Neural cell (in vitro differentiated cells): Measurements from ENCODE around the gene CD300H. TPM values are rescaled to one million over a fixed set of nuclear protein-coding genes. Genes with fewer than 3 reads are reported as not detected.

Source experiments
- H2AFZ ChIP-seq: fragments of 200-600, 300-800 bp; sonication (generic), shearing (Covaris generic); 2 replicates; pipeline ENCODE4 v1.6.0; 2014; ENCODE audit warnings: low read depth, mild to moderate bottlenecking, antibody characterized with exemption, low read length, moderate library complexity
- H3F3A ChIP-seq: fragments of 200-600 bp; shearing (Covaris generic); 2 replicates; pipeline ENCODE4 v1.6.1; 2016; ENCODE audit warnings: mild to moderate bottlenecking, moderate library complexity, mixed read lengths, antibody characterized with exemption, low read length; ENCODE audit not compliant: insufficient read depth, poor library complexity, severe bottlenecking
- H3K27ac ChIP-seq: fragments of 200-600, 300-800 bp; sonication (generic), shearing (Covaris generic); 2 replicates; pipeline ENCODE4 v1.5.1; 2014; ENCODE audit warnings: mild to moderate bottlenecking, low read length, moderate library complexity
- H3K27me3 ChIP-seq: fragments of 300-800, 200-600 bp; sonication (generic), shearing (Covaris generic); 2 replicates; pipeline ENCODE4 v1.6.0; 2014; ENCODE audit warnings: mild to moderate bottlenecking, low read depth, low read length, moderate library complexity; ENCODE audit not compliant: insufficient read depth
- H3K36me3 ChIP-seq: fragments of 300-800, 200-600 bp; sonication (generic), shearing (Covaris generic); 2 replicates; pipeline ENCODE4 v1.5.1; 2014; ENCODE audit warnings: mild to moderate bottlenecking, antibody characterized with exemption, low read length, moderate library complexity; ENCODE audit not compliant: insufficient read depth
- H3K4me2 ChIP-seq: fragments of 300-800, 200-600 bp; sonication (generic), shearing (Covaris generic); 2 replicates; pipeline ENCODE4 v1.6.0; 2014; ENCODE audit warnings: mild to moderate bottlenecking, low read length
- H3K4me3 ChIP-seq: fragments of 300-800, 200-600 bp; sonication (generic), shearing (Covaris generic); 2 replicates; pipeline ENCODE4 v1.5.1; 2014; ENCODE audit warnings: mild to moderate bottlenecking, low read length, moderate library complexity
- H3K79me2 ChIP-seq: fragments of 200-600 bp; shearing (Covaris generic); replicated peaks from 2 replicates; pipeline ENCODE4 v1.6.0; 2014; ENCODE audit warnings: mild to moderate bottlenecking, low read length, moderate library complexity; ENCODE audit not compliant: insufficient read depth
- H3K9ac ChIP-seq: fragments of 300-800, 200-600 bp; sonication (generic), shearing (Covaris generic); 2 replicates; pipeline ENCODE4 v1.6.1; 2016; ENCODE audit warnings: mild to moderate bottlenecking, low read length, mixed read lengths
- H3K9me2 ChIP-seq: fragments of 200-600 bp; shearing (Covaris generic); 2 replicates; pipeline ENCODE4 v1.6.1; 2016; ENCODE audit warnings: mild to moderate bottlenecking, low read length, mixed read lengths; ENCODE audit not compliant: insufficient read depth
- H3K9me3 ChIP-seq: fragments of 200-600, 300-800 bp; sonication (generic), shearing (Covaris generic); 2 replicates; pipeline ENCODE4 v1.6.1; 2016; ENCODE audit warnings: mild to moderate bottlenecking, mixed run types, low read length, moderate library complexity, mixed read lengths
- H4K20me1 ChIP-seq: fragments of 200-600 bp; shearing (Covaris generic); 2 replicates; pipeline ENCODE4 v1.6.1; 2016; ENCODE audit warnings: mild to moderate bottlenecking, mixed run types; ENCODE audit not compliant: insufficient read depth
- EP300 ChIP-seq: fragments of 450-650 bp; conservative IDR thresholded peaks from 2 replicates; pipeline ENCODE4 v1.6.1; 2014; ENCODE audit warnings: antibody characterized with exemption, mild to moderate bottlenecking, moderate library complexity; ENCODE audit not compliant: poor library complexity, severe bottlenecking
- EZH2 ChIP-seq: fragments of 200-600, 300-800 bp; shearing (Covaris generic), sonication (generic); IDR thresholded peaks from 2 replicates; pipeline ENCODE4 v1.6.1; 2014; ENCODE audit warnings: antibody characterized with exemption, low read length, borderline replicate concordance, mild to moderate bottlenecking; ENCODE audit not compliant: insufficient read depth, poor library complexity, severe bottlenecking
- MXI1 ChIP-seq: fragments of 450-650 bp; conservative IDR thresholded peaks from 2 replicates; pipeline ENCODE4 v1.6.1; 2014; ENCODE audit warnings: antibody characterized with exemption, mild to moderate bottlenecking; ENCODE audit not compliant: poor library complexity, severe bottlenecking
- POLR2AphosphoS5 ChIP-seq: IDR thresholded peaks from 2 replicates; pipeline ENCODE4 v1.6.1; 2012
- RAD21 ChIP-seq: fragments of 450-650 bp; conservative IDR thresholded peaks from 2 replicates; pipeline ENCODE4 v1.6.1; 2014; ENCODE audit warnings: antibody characterized with exemption, mild to moderate bottlenecking, moderate library complexity
- SMC3 ChIP-seq: fragments of 450-650 bp; conservative IDR thresholded peaks from 2 replicates; pipeline ENCODE4 v1.6.1; 2014; ENCODE audit warnings: antibody characterized with exemption, mild to moderate bottlenecking, moderate library complexity; ENCODE audit not compliant: poor library complexity
- TAF1 ChIP-seq: IDR thresholded peaks from 2 replicates; pipeline ENCODE4 v1.6.1; 2012; ENCODE audit warnings: low read depth
- polyA plus RNA-seq: library from polyadenylated mRNA; depleted of rRNA; stranded (reverse); fragments of >200 nt; gene quantifications from 2 replicates; pipeline ENCODE4 v1.2.3, GENCODE V29; 2014
- TF ChIP-seq, protein P1 (sequence below): IDR thresholded peaks from 2 replicates; pipeline ENCODE4 v1.6.1; 2012; ENCODE audit warnings: borderline replicate concordance
- TF ChIP-seq, protein P2 (sequence below): fragments of 450-650 bp; IDR thresholded peaks from 2 replicates; pipeline ENCODE4 v1.5.1; 2014; ENCODE audit warnings: antibody characterized with exemption, mild to moderate bottlenecking, moderate library complexity; ENCODE audit not compliant: poor library complexity, severe bottlenecking

The CD300H gene
- polyA plus RNA-seq, 1 donor from 2014 or later = not detected

DNA sequence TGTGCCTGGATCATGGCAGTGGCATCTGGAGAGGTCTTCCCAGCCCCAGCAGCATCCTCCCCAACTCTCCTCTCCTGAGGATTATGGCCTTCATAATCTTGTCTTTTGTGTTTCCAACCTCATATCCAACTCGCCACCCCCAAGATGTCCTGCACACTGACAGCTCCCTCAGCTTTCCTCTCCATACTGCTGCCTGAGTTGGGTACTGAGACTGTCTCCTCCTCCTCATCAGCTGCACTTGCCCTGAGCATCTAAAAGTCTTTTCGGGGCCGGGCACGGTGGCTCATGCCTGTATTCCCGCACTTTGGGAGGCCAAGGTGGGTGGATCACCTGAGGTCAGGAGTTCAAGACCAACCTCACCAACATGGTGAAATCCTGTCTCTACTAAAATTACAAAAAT, 38.1 kb downstream of the CD300H start:
- Histone ChIP-seq H3K27me3 (no peaks in the 10 kb centered on the region), H4K20me1 (no peaks in the 10 kb centered on the region), H3K79me2 (no peaks in the 10 kb centered on the region), H3K4me2 (no peak overlapping the region), H2AFZ (no peak overlapping the region), H3K4me3 (no peak overlapping the region), H3K9me2 (no peaks in the 10 kb centered on the region), H3K36me3 (no peaks in the 10 kb centered on the region), H3F3A (no peaks in the 10 kb centered on the region), H3K9me3 (no peaks in the 10 kb centered on the region), H3K9ac (no peak overlapping the region), H3K27ac (no peak overlapping the region)
- no peak for TF ChIP-seq RAD21
- no peak for TF ChIP-seq TAF1
- TF ChIP-seq POLR2AphosphoS5 = no peak
- TF ChIP-seq, protein P1, sequence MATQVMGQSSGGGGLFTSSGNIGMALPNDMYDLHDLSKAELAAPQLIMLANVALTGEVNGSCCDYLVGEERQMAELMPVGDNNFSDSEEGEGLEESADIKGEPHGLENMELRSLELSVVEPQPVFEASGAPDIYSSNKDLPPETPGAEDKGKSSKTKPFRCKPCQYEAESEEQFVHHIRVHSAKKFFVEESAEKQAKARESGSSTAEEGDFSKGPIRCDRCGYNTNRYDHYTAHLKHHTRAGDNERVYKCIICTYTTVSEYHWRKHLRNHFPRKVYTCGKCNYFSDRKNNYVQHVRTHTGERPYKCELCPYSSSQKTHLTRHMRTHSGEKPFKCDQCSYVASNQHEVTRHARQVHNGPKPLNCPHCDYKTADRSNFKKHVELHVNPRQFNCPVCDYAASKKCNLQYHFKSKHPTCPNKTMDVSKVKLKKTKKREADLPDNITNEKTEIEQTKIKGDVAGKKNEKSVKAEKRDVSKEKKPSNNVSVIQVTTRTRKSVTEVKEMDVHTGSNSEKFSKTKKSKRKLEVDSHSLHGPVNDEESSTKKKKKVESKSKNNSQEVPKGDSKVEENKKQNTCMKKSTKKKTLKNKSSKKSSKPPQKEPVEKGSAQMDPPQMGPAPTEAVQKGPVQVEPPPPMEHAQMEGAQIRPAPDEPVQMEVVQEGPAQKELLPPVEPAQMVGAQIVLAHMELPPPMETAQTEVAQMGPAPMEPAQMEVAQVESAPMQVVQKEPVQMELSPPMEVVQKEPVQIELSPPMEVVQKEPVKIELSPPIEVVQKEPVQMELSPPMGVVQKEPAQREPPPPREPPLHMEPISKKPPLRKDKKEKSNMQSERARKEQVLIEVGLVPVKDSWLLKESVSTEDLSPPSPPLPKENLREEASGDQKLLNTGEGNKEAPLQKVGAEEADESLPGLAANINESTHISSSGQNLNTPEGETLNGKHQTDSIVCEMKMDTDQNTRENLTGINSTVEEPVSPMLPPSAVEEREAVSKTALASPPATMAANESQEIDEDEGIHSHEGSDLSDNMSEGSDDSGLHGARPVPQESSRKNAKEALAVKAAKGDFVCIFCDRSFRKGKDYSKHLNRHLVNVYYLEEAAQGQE = no peak
- TF ChIP-seq MXI1 = no peak
- no peak for TF ChIP-seq EP300
- no peak for TF ChIP-seq SMC3
- TF ChIP-seq EZH2 = no peak

DNA sequence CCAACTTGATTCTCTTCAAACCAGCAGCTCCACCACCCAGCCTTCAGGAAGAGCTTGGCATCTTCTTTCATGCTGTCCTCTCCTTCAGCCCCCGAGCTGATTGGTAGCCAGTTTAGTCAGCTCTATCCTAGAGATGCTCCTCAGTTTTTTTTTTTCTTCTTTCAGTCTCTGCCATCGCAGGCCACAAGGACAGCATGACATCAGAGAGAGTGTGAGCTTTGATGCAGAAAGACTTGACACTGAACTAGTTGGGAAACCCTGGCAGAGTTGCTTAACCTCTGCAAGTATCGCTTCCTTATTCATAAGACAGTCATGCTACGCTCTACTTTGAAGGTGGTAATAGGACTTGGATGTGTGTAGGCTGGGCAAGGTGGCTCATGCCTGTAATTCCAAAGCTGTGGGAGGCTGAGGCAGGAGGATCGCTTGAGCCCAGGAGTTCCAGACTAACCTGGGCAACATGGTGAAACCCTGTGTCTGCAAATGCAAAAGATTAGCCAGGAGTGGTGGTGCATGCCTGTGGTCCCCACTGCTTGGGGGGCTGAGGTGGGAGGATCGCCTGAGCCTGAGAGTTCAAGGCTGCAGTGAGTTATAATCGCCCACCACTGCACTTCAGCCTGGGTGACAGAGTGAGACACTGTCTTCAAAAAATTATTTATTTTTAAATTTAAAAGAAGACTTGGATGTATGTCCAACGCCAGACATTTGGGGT, 38.7 kb downstream of the CD300H start:
- no peak overlapping the region for H2AFZ ChIP-seq
- H3K27ac ChIP-seq = no peak overlapping the region
- H3K4me3 ChIP-seq = no peak overlapping the region
- H3K4me2 ChIP-seq = no peak overlapping the region
- H3F3A ChIP-seq = no peaks in the 10 kb centered on the region
- no peaks in the 10 kb centered on the region for H4K20me1 ChIP-seq
- TF ChIP-seq TAF1 (no peak), RAD21 (no peak), EP300 (no peak), SMC3 (no peak)
- no peaks in the 10 kb centered on the region for H3K27me3 ChIP-seq
- no peak overlapping the region for H3K9ac ChIP-seq
- H3K9me2 ChIP-seq = no peaks in the 10 kb centered on the region
- no peaks in the 10 kb centered on the region for H3K9me3 ChIP-seq
- no peaks in the 10 kb centered on the region for H3K79me2 ChIP-seq
- no peaks in the 10 kb centered on the region for H3K36me3 ChIP-seq

DNA sequence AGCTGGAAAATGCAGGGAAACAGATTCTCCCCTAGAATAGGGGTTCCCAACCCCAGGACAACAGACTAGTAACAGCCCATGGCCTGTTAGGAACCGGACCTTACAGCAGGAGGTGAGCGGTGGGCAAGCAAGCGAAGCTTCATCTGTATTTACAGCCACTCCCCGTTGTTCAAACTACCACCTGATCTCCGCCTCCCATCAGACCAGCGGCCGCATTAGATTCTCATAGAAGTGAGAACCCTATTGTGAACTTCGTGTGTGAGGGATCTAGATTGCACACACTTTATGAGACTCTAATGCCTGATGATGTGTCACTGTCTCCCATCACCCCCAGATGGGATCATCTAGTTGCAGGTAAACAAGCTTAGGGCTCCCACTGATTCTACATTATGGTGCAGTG, 39.6 kb downstream of the CD300H start:
- no peak overlapping the region for H2AFZ ChIP-seq
- H3K36me3 ChIP-seq = no peaks in the 10 kb centered on the region
- H4K20me1 ChIP-seq = no peaks in the 10 kb centered on the region
- H3K4me3 ChIP-seq = no peak overlapping the region
- no peaks in the 10 kb centered on the region for H3K9me2 ChIP-seq
- no peaks in the 10 kb centered on the region for H3K79me2 ChIP-seq
- no peak overlapping the region for H3K4me2 ChIP-seq
- H3K27me3 ChIP-seq = no peaks in the 10 kb centered on the region
- no peaks in the 10 kb centered on the region for H3K9me3 ChIP-seq
- no peak overlapping the region for H3K27ac ChIP-seq
- TF ChIP-seq, protein P2, sequence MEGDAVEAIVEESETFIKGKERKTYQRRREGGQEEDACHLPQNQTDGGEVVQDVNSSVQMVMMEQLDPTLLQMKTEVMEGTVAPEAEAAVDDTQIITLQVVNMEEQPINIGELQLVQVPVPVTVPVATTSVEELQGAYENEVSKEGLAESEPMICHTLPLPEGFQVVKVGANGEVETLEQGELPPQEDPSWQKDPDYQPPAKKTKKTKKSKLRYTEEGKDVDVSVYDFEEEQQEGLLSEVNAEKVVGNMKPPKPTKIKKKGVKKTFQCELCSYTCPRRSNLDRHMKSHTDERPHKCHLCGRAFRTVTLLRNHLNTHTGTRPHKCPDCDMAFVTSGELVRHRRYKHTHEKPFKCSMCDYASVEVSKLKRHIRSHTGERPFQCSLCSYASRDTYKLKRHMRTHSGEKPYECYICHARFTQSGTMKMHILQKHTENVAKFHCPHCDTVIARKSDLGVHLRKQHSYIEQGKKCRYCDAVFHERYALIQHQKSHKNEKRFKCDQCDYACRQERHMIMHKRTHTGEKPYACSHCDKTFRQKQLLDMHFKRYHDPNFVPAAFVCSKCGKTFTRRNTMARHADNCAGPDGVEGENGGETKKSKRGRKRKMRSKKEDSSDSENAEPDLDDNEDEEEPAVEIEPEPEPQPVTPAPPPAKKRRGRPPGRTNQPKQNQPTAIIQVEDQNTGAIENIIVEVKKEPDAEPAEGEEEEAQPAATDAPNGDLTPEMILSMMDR = no peak
- TF ChIP-seq, protein P1 = no peak
- TF ChIP-seq EZH2 (no peak), RAD21 (no peak), POLR2AphosphoS5 (no peak), EP300 (no peak), TAF1 (no peak)
- H3F3A ChIP-seq = no peaks in the 10 kb centered on the region
- no peak overlapping the region for H3K9ac ChIP-seq
